ENCODE data around the gene EIF4G2.
A peak's percentile ranks its signal among the peaks of the same experiment; 100 is the strongest.

The EIF4G2 gene

DNA sequence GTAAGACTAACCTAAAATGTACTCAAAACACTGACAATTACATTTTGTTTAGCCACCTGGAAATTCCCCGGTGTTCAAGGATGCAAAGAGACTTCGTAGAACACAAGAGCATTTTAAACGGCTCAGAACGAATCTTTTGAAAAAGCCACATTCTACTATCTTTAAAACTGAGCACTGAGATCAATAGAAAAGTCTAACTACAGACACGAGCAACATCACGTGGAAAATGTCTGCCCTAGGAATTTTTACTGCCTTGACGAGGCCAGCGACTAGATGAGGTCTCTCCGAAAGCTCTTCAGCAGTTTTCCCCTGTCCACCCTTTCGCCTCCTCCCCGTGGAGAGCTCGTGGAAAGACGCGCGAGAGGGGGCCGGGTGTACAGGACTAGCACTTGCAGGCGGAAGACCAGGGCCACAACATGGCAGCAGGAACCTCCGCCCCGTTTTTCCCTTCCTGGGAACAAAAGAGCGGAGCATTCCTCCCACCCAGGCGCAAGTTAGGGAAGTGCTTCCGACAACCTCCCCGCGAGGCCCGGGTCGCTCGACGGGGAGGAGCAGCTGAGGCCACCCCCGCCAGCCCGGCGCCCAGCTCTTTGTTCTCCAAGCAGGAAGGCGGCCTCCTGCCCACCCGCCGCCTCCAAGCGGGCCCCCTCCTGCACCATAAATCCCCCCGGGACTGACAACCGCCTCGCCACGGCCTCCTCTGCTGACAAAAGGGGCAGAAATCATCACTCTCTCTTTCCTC, 1.1 kb downstream of the EIF4G2 start:
- no peak for DNase-seq

DNA sequence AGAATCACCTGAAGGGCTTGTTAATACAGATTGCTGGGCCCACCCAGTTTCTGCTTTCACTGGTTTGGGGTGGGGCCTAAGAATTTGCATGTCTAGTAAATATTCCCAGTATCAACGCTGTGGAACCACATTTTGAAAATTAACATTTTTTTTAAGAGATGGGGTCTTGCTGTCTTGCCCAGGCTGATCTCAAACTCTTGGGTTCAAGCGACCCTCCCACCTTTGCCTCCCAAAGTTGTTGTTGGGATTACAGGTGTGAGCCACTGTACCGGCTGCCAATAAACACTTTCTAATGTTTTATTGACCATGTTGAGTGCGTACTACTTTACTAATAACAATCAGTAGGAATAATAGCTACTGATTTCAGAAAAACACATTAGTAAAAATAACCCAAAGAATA, 2.5 kb downstream of the EIF4G2 start:
- DNase-seq = no peak

DNA sequence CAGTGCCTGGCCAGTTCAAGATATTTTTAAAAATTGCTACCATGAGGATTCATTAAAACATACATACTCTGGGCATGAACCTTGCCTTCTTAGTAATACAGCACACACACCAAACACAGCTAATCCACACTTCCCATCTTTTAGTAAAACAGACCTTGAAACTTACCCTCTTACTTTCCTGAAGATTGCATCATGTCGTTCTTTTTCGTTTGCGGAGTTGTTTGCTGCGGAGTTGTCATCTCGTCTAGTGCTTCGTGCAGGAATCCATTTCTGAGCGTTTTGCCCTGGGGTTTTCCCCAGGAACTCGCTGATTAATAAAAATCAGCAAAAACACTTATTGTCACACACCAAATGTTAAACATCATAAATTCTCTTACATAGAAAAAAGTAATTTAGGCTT, 3.0 kb downstream of the EIF4G2 start:
- DNase-seq = no peak

DNA sequence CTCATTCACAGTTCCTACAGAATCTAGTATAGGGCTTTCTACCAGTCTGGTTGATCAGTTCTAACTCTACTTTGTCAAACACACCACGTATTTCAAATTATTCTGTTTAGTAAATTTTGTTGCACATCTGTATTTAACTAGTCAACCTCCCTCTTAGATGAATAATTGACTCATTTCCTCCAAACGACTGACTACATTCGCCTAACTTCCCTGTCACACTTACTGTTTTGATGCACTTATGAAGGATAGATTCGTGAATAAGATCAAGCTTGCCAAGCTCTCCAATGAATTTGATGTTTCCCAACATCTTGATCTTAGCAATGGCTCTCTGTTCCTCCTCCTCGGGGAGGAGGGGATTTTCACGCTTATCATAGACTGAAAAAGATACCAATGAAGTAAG, 5.0 kb downstream of the EIF4G2 start:
- no peak for DNase-seq

DNA sequence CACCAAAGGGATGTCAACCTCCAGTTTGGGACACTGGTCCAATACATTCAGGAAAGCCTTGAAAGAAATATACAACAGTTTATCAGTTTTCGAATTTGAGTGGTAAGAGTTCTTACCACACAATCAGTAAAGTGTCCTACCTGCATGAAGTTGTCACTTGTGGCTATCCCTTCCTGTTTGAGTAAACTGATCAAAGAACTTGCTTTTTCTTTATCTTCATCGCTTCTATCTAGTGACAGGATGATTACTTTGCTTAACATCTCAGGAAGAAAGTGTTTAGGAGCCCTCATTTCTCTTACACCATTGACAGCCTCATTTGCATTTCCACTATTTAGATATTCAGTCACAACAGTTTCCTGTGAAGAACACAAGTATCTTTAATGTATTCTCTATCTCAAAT, 8.4 kb downstream of the EIF4G2 start:
- no peak for DNase-seq

DNA sequence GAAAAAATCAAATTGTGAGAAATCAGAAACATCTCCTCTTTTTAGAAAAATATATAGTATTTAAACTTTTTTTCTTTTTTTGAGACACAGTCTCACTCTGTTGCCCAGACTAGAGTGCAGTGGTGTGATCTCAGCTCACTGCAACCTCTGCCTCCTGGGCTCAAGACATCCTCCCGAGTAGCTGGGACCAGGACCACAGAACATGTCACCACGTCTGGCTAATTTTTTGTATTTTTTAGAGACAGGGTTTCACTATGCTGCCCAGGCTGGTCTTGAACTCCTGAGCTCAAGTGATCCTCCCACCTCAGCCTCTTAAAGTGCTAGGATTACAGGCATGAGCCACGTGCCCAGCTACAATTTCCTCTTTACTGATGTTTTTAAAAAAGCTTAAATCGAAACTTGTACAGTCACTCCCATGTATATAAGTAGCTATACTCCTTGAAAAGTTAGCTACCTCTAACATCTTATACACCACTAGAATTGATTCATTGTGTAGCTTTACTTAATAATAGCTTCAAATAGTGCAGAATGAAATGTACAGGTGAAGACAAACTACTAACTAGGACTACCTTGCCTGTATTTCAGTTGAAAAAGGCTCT, 10.3 kb downstream of the EIF4G2 start:
- DNase-seq = no peak

DNA sequence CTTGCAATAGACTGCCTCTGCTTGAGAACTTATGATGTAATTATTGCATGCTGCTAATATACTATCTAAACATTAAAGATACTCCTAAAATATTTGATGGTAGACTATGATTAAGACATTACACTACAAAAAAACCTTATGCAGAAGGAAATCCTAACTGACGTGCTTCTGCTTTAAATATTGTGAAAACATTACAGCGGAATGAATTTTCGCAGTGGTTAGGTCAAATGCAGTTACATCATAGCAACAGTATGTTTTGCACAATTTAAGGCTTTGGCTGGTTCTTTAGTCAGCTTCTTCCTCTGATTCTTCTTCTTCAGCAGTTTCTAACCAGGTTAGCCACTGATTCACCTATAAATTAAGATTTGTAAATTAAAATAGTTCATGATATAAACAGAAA, 11.2 kb downstream of the EIF4G2 start:
- DNase-seq = no peak

DNA sequence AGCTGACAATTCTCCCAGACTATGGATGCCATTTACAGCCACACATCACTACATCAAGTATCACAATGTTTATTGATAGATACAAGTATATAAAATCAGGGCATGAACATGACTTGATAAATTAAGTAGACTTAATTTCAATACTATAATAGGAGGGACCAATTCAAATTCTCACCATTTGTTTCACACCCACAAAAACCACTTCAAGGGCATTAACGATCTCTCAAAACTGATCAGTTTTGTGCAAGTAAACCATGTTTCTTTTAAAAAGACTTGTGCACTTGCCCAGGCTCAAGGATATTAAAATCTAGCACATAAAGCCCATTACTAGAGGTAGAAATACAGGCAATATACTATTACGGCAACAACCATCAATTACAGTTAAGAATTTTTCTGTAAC, 11.7 kb downstream of the EIF4G2 start:
- DNase-seq = no peak

DNA sequence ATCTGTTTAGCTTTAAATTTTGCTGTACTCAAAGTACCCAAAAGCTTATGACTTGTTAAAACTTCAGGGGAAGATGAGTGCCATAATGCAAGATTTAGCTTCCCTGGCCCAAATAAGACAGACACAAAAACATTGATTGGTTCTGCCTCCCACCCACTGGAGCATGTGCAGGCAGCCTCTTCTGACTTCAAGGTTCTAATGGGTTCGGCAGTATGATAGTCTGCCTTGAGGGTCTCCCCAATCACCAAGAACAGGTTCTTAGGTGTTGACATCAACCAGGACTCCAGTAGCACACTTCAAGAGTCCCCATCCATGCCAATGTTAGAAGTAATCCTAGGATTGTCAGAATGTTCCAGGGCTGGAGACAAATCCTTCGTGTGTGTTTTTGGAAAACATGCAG, 12.5 kb downstream of the EIF4G2 start:
- DNase-seq = no peak

DNA sequence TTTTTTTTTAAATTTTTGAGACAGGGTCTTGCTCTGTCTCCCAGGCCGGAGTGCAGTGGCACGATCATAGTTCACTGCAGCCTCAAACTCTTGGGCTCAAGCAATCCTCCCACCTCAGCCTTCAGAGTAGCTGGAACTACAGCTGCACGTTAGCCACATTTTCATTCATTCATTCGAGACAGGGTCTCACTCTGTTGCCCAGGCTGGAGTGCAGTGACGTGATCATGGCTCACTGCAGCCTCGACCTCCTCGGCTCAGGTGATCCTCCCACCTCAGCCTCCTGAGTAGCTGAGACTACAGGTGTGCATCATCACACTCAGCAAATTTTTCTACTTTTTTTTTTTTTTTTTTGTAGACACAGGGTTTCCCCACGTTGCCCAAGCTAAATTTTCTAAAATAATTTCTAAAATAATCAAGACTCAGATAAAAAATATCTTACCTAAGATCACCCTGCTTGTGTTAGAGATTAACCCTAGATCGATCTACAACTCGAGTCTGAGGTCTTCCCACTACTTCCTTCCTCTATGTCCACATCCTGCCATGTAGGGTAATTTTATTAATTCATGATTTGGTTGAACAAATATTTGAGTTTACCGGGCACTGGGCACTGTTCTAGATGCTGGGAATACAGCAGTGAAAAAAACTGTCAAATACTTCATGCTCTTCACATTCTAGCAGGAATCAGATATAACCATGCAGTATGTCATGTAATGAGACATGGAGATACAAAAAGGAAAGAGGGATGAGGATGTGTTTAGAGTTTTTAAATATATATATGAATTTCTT, 15.1 kb downstream of the EIF4G2 start:
- no peak for DNase-seq

DNA sequence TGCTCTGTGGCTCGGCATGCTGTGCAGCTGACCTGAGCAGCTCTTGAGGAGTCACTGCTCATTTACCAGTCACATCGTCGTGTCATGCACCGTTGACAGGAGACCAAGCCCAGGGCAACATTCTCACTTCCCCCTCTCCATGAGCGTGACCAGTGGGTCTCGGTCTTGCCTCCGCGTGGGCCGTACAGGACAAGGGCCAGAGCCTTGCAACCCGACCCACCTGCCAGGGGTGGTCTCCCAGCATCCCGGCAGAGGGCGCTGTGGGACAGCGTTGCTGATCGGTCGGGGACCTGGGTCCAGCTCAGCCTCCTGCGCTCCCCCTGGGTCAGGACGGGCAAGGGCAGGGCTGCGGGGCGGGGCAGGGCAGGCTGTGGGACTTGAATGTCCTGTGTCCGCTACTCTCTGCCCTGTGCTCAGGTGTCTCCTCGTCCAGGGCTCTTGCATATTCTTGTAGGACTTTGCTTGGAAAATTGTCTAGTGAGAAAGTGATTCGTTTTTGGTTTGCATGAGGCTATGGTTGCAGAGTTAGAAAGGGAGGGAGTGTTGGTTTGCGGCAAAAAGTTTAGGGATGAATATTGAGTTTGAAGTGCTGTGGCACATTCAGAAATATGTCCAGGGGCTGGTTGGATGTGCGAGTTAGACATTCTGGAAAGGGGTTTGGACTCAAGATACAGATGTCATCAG, 16.2 kb downstream of the EIF4G2 start:
- peak; percentile 79 to 88 for DNase-seq

DNA sequence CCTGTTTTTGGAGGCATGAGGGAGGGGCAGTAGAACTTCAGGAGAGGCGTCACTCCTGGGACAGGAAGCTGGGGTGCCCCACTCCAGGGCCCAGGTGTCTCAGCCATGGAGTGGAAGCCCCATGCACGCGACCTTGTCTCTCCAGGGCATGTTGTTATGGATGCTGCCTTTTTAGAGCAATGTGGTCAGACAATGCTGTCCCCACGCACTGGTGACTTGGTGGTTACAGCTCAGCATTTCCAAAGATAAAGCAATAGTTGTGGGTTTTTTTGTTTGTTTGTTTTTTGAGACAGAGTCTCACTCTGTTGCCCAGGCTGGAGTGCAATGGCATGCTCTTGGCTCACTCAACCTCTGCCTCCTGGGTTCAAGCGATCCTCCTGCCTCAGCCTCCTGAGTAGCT, 22.3 kb downstream of the EIF4G2 start:
- DNase-seq = no peak

DNA sequence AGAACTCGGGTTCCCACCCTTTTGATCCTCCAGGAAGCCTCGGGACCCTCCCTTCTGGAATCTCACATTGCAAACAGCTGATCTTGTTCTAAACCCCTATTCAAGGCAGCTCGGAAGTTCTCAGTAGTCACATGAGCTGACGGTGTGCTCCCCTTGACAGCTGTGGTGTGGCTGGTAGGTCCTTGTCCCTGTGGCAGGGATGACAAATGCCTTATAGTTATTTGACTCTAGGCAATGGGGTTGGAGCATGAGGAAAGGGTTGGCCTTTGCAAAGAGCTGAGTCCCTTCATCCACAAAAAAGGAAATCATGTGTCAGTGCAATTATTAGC, 23.6 kb downstream of the EIF4G2 start:
- no peak for DNase-seq

DNA sequence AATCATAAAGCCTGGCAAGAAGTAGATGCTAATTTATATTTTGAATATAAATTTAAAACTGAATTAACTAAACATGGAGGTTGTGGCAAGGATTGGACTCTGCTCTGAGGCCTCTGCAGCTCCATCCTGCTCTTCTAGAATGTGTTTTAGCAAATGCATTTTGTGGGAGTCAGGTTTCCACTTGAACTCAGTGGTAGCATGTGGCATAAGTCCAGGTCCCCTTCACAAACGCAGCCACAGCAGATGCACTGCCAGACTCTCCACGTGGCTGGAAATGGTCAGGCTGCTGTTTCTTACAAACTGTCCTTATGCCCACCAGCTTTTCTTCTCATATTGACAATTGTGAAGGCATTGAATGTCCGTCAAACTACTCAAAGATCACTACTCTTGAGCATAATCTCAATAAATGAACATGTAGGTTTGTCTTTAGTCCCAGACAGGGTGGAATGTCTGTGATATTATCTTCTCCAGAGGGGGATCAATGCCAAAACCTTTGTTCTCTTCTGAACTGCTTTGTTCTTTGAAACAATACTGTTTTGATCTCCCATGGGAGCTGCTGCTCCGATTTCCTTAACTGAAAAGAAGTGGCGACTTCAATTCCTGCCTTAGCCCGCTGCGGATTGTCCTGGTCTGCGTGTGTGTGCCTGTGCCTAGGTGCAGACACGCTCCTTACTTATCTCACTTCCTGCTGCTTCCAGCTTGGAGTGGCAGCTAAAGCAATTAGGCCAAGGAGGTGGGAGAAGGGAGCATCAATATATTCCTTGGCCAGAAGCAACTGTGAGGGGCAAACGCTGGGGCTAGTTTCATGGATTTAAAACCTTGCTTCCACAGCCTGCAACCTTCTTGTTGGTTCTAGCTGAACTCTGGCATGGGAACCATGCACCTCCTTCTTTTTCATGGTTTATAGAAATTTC, 24.2 kb downstream of the EIF4G2 start:
- no peak for DNase-seq

DNA sequence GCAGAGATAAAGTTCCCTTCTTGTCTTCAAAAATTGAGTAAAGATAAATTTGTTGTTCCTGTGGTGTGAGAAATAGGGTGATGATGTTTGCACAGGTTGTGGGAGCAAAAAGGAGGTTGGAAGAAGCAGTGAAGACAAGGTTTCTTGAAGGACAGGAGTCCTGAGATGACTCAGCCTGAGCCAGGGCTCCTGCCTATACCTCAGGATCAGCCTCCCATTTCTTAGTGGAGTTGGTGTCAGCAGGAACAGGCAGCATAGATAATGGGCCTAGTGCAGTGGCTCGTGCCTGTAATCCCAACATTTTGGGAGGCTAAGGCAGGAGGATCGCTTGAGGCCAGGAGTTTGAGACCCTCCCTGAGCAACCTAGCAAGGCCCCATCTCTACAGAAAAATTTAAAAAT, 28.7 kb downstream of the EIF4G2 start:
- DNase-seq = no peak

DNA sequence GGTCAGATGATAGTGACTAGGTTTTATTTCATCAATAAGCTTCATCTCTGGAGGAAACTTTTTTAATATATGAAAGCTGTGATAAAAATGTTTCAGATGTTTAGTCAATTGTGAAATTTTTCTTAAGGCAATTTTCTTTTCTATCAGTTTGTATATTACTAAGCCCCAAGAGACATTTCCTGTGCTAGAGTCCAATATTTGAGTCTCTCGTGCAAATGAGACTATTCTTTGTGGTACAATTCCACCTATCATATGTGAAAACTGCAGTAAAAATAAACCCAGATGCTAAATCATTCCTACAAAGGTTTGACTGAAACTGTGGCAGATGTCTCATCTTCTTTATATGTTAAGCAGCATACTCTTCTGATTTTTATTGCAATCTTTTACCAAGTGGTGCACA, 29.6 kb downstream of the EIF4G2 start:
- DNase-seq = no peak

DNA sequence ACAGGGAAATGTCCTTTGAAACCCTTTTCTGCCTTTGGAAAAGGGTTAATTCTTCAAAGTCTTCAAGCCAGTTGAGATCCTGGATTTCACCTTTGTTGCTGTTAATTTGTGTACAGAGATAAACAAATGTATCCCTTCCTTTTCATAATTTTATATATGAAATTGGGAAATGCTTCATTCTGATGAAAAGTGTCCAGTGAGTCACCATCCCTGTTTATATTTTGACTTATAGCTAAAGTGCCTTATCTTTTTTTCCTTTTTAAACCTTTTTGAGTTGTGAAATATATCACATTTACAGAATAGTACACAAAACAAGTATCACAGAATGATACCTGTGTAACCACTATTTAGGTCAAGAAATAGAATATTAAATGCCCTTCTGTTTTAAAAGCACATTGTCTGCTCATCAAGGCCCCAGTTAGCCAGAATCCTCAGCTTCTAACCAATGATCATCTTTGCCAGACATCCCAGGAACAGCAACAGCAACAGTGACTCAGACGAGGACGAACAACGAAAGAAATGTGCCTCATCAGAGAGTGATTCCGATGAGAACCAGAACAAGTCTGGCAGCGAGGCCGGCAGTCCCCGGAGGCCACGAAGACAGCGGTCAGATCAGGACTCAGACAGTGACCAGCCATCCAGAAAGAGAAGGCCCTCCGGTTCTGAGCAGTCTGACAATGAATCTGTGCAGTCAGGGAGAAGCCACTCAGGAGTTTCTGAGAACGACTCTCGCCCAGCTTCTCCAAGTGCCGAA, 30.3 kb downstream of the EIF4G2 start:
- no peak for DNase-seq

DNA sequence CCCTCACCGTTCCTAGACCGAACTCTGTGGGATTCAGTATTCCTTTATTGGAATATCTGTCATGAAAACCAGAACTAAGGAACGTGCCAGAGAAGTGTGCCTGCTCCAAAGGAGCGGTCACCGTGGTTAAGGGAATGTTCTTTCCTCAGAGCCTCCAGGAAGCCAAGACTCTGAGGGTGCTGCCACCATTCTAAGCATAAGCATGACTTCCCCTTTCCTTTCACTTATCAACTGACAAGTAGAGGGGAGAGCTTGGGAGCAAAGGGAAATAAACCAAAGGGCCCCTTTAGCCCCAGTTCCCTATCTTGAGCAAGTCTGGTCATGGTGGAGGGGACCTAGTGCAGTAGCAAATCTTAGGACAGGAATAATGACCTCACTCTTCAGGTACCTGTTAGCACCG, 30.9 kb downstream of the EIF4G2 start:
- no peak for DNase-seq

DNA sequence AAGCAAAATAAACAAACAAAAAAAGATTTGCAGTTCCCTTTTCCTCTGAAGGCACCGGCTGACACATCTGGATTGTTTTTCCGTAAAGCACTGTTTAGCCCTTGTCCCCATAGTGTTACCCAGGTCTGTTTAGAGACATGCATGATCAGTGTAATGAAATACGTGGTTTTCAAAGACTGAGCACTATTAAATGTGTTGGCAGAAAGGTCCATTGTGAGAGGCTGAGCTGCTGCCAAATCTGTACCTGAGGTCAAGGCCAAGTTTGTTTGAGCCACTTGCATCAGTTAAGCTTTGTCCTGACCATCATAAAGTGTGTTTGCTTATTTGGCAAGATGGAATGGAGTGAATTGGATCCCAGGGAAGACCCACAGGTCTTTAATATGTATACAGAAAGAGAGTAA, 31.3 kb downstream of the EIF4G2 start:
- no peak for DNase-seq

DNA sequence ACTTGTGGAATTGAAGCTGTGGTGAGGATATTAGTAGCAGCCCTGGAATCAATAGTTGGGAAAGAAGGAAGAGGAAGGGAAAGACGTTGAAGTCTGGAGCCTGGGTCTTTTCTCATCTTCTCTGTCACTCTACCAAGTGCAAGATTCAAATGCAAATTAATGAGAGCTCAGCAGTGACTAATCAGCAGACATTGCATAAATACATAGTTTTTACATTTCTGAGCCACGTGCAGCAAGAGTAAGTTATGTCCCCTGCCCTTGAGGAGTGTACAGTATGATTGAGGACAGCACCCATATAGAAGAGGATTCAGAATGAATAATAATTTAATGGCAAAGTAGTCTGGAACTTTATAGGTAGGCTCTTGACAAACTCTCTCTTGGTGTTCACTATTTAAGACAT, 33.9 kb downstream of the EIF4G2 start:
- no peak for DNase-seq

DNA sequence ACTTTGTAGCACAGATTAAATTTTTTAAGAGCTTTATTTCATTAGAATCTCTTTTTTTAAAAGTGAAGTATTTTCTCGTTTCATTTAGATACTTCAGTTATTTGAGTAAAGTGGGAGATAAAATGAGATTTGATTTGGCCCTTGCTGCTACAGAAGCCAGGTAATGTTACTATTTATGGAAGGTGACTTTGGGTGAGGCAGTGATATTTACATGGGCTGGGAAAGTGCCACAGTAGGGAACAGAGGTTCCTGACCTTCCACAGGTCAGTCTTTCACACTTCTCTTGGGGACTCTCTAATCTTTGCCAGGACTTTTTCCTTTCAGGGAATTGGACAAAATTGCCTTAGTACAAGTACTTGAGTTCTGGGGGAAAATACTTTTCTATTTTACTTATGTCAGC, 37.3 kb downstream of the EIF4G2 start:
- no peak for DNase-seq

Measured in NCI-H1930 (cell line).